Stimulated activated naive CD4-positive, alpha-beta T cell treated with Interleukin-2 at 50 U/mL for 16 hours (primary cell): ENCODE results near the gene PLEKHM3.

ENCODE experiments used
- DNase-seq: peaks from one replicate; lab custom pipeline; 2025; lab: John Stamatoyannopoulos, UW

Gene PLEKHM3

DNA sequence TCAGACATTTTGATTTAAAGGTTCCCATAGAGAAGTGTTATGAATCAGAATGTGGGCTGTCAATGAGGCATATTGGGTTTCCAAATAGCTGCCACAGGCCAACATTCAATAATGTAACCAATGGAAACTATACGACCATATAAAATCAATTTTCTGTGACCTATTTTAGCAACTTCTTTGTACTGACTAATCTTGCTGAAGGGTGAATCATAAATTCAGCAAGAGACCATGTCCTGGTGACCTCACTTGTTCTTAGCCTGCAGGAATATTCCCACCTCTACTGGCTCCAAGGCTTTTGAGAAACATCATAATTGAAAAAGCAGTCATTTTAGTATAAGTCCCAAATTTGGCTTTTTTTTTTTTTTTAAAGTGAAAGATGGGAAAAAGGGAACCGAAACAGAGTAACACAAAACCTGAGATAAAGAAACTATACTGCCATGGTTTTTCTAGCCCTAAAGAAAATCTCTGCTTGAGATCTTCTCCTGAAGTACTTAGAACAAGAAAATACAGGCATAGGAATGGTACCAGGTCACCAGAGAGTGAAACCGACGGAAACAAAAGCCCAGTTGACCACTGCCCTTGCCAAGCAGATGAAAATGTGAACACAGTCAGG is 32.1 kb downstream of the PLEKHM3 start:
- no peak for DNase-seq

DNA sequence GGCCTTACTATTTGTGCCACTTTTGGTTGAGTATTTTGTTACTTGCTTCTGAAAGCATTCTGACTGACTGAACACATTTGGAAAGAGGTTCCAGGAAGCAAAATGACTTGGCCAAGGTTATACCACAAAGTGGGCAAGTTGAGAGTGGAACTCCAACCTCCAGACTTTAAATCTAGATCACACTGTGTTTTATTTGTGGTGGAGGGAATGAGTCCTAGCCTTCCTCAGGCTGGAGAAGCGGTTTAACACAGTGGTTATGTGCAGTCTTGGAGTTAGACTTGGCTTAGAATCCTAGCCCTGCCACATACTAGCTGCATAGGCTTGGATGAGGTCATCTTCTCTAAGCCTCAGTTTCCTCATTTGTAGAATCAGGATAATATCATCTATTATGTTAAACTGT is 33.4 kb downstream of the PLEKHM3 start:
- DNase-seq = no peak

DNA sequence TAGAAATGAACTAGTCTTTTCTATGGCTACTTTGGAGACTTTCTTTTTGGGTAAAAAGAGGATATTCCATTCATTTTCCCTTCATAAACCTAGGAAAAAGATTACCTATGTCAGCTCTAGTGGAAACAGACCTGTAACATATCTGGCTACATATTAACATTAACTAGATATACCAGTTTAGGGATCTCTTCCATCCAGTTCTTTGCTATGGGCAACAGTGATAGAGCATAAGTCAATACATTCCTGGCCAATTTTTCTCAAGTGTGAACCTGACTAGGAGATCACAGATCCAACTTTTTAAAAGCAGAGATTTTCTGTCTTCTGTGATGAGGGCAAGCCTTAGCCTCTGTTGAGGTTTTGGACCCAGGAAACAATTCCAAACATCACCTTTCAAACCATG is 34.5 kb downstream of the PLEKHM3 start:
- no peak for DNase-seq

DNA sequence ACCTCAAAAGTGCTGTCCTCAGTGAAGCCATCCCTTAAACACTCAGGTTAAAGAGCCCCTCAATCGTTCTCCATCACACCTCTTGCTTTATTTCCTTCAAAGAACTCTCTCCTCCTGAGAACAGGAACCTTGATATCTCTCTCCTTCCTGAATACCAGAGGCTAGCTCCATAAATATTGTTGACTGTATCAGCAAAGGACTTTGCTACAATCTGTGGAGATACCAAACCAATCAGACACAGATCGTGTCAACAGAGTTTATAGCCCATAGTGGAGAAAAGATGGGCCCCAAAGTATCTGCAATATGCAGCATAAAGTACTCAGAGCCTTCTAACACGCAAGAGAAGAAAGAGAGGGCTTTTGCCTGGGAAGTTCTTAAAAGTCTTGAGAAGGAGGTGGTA is 36.4 kb downstream of the PLEKHM3 start:
- no peak for DNase-seq

DNA sequence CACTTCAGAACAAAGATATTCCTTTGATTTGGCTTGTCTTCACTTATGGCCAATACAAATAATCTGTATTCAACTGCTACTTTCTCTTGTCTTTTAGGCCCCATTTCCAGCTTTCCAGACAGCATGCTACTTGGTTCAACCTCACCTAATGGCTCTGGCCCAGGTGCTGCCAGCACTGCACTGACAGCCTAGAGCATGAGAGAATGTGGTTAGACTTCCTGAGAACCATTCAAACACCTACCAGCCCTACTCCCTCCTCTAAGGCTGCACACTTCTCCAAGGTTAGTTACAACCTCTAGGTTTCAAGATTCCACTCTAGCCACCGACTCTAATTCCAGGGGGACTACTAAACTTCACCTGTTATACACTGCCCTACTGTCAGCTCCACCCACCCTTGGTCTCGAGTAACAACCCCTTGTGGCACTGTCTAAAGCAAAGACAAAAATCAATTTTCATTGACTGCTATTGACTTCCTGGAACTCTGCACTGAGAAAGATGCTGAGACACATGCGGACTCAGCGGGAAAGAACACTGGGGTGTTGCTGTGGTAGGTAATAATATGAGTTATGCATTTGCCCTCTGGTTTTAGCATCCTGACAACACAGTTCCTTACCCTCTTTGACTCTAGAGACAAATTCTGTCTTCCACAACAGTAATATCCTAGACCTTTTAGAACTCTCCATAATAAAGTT is 38.2 kb downstream of the PLEKHM3 start:
- no peak for DNase-seq

DNA sequence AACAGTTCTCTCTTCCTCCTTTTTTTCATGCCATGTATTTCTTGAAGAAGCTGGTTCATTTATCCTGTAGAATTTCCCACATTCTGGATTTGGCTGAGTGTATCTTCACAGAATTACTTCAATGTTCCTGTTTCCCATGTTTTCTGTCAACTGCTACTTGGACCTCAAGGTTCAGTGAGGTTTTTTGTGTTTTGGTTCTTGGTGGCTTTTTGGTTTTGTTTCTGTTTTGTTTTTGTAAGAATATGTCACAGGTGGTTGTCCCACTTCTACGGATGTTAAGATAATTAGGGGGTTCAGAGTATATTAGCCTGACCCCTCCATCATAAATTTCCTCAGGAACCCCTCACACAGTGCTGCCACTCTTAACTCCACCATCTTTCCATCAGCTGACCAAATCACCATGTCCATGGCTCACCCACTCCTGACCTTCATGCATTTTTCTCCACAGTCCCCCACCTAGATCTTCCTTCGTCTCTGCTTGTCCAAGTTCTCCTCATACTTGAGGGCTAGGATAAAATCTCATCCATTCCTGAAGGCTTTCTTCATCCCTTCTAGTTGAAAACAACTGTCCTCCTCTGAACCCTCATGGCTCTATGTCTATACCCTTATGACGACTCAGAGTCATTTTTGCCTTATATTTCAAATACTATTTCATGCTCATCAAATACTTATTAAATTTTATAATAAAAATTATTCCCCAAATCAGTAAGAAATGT is 40.4 kb downstream of the PLEKHM3 start:
- DNase-seq = no peak

DNA sequence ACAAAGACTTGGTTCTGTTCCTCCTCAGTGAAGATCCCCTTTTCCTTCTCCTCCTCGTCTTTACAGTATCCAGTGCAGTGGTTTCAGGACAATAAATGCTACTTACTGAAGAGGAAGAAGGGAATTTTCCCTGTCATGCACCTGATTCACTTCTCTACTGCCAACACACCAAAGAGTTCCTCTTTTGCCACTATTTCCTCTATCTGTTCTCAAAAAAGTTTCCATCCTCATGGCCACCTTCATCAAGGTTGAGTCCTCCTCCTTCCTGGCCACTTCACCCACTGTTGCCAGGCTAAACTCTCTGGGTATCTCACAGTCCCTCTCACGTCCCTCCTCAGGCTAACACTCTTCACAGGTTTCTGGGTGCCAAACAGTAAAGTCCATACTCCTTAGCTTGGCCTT is 41.7 kb downstream of the PLEKHM3 start:
- no peak for DNase-seq

DNA sequence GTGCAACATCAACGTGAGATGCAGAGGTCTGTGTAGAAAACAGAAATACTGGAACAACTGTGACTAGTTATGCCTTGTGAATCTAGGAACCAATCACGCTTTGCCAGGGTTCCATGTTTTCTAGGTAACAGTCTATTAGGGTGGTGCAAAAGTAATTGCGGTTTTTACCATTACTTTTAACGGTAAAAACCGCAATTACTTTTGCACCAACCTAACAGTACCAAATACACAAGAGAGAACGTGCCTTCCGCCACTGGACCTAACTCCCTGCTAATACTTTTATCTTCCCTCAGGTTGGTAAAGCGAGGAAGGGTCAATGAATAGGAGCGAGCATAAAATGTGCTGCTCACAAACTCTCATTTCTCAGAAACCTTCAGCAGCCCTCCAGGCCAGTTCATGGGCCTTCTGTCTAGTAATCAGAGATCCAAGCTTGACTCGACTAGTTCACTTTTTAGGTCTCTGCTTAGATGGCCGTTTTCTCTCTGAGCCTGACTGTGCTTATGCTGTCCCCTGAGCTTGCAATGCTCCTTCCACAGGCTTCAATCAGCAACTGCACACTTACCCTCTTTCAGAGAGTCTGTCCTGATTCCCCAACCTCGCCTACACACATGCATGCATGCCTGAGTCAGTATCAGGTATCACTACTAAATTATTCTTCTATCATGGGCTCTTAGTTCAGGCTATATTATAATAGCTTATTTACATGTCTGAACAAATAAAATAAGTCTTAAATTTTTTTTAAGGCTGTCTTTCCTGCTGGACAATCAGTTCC is 47.0 kb downstream of the PLEKHM3 start:
- DNase-seq = no peak

DNA sequence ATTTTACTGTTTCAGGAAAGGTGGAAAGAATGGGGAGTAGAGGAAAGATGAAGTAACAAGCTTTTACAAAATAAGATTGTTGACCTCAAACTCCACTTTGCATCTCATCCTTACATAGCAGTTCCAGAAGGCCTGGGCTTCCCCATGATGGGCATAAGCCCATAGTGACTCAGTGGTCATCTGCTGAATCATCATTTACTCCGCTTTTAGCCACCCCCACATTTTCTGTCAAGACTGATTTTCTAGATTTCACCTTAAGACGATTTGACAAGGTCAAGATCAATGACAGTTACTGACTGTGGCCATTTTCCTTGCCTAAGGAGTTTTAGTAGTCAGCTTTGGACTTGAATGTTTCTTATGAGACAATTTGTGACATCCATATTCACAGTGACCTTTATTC is 49.4 kb downstream of the PLEKHM3 start:
- no peak for DNase-seq

DNA sequence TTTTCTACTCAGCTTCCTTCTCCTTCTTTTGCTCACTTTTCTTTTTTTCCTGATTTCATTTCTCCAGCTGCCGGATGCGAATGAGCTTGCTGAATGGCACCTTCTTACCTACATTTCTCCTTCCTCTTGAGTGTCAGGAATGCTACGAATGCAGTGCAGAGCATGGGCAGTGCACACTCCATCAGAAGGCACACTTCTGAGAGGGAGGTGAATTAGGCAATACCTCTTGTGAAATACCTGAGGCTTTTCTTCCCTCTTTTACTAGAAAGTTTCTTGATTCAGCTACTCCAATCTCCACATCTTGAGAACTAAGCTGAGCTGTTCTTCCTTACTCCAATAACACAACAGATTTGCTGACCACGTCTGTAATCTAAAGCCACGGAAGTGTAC is 51.1 kb downstream of the PLEKHM3 start:
- no peak for DNase-seq

DNA sequence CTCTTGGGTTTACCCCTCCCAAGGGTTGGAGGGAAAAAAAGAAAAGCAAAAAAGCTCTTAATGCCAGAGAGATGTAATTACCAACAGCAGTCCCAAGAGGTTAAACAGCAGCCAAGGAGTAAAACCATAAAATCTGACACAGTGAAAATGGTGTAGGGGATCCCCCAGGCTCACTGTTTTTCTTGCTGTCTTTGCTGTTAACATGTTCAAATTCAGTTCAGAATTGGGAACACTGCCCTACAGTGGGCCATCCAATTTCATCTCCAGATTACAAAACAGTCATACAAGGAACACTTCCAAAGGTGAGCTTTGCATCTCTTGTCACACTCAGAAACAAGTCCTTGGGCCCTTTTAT is 54.5 kb downstream of the PLEKHM3 start:
- DNase-seq = no peak

DNA sequence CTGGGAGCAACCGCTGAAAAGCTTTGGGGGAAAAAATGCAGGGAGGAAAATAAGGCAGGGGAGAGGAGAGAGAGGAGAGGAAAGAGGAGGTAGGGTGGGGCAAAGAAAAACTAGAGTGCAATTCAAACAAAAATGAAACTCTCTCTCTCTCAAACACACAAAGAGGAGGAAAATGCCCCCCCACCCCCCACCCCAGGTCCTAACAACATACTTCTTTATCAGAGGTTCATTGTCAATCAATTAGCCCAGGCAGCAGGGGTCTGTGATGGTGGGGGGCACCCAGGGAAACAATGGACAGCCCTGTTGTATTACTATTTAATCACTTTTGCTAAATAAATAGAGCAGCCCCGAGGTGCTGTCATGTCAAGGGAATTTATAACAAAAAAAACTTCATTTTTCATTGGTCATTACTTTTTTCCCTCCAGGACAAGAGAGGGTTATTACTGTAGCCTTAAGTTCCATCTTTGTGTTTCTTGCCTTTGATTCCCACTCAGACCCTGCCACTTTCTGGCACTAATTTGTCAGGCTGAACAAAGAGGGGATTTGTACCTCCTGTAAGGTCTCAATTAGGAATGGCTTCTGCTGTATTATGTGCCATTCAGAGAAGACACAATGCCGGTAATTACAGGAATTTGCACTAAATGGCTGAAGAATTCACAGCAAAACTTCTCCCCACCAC is 55.0 kb downstream of the PLEKHM3 start:
- no peak for DNase-seq

DNA sequence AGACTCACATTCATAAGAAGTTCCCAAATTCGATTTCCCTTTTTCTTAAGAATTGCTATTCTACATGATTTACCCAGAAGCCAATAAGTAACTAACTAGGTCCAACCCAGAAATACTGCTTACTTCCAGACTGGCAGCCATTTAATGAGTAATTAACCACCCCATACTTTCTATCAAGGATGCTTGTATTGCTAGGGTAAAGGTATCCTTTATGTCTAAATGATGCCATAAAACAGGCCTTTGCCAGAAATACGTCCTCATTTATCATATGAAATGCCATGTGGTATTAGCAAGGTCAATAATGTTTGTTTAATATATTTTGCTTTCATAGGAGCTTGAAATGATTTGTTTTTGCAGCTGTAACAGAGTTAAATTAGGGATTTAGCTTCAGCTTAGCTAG is 56.1 kb downstream of the PLEKHM3 start:
- DNase-seq = no peak

DNA sequence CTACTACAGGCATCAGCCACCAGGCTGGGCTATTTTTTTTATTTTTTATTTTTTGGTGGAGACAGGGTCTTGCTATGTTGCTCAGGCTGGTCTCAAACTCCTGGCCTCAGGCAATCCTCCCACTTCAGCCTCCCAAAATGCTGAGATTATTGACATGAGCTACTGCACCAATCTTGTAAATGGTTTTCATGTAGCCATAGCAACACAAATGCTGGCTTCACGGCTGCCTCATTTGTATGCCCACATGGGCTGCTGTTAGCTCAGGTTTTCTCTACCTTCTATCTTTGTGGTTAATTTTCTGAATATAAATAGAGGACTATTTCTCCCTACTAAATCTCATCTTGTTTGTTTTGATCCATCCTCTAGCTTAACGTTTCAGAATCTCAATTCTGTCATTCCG is 58.2 kb downstream of the PLEKHM3 start:
- DNase-seq = no peak

DNA sequence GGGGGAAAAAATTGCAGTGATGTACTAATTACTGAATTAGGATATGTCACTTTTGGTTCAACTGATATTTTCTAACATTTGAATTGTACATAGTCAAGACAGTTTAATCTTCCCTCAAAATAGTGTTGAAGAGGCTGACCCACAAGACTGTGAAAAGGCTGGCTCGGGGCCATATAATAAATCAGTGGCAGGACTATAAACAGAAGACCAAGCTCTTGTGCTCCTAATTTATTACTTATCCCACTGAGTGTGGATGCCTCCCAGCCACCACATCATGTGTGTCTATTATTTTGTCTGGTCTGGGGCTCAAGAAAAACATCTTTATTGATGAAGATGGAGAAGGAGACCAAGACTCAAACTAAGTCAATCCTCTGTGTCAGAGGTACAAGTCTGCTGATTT is 64.4 kb downstream of the PLEKHM3 start:
- DNase-seq = no peak

DNA sequence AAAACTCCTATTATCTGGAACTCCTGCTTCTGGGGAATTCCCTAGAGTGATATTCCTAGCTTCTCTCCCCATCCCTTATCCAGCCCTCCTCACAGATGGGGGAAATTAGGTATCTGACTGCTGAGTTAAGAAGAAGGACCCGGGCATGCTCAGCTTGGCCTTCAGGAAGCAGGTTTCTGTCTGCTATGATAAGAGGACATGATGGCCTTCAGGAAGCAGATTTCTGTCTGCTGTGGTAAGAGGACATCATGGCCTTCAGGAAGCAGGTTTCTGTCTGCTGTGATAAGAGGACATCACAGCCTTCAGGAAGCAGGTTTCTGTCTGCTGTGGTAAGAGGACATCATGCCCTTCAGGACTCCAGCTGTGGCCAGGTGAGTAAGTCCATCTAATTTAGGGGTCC is 65.2 kb downstream of the PLEKHM3 start:
- no peak for DNase-seq

DNA sequence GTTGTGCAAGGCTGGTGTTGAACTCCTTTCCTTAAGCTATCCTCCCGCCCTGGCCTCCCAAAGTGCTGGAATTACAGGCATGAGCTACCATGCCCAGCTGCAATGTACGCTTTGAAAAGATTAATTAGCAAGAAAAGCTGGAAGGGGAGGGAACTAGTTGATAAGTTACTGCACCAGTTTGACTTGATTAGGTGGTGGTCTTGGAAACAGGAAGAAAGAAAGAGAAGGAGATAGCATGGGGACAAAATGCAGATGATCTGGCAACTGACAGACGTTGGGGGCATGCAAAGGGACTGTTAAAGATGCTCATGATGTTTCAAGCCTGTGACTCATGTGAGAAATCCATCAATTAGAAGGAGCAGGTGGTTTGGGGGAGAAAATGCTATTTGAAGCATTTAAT is 68.6 kb downstream of the PLEKHM3 start:
- DNase-seq = no peak

DNA sequence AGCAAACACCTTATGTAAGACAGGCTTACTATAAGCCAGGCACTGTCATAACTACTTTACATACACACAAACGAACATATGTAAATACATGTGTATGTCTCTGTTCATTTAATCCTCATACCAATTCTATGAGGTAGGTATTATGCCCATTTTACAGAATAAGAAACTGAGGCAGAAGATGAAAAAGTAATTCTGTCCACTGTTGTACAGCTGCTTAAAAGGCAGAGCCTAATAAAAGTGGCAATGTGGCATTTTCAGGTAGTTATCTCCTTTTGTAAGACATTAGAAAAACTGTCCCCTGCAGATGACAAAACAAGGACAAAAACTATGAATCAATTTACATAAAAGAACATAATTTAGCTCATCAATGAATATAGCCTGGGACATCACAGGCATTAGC is 69.9 kb downstream of the PLEKHM3 start:
- DNase-seq = no peak

DNA sequence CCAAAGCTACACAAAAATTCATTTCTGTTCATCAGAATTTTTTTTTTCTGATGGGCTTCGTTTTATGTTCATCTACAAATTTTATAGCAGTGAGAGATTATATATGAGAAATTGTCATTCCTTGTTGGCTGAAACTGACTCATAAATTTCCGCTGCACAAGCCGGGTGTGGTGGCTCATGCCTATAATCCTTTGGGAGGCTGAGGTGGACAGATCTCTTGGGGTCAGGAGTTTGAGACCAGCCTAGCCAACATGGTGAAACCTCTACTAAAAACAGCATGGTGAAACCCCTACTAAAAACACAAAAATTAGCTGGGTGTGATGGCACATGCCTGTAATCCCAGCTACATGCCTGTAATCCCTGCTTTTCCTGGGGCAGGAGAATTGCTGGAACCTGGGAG is 72.0 kb downstream of the PLEKHM3 start:
- DNase-seq = no peak

DNA sequence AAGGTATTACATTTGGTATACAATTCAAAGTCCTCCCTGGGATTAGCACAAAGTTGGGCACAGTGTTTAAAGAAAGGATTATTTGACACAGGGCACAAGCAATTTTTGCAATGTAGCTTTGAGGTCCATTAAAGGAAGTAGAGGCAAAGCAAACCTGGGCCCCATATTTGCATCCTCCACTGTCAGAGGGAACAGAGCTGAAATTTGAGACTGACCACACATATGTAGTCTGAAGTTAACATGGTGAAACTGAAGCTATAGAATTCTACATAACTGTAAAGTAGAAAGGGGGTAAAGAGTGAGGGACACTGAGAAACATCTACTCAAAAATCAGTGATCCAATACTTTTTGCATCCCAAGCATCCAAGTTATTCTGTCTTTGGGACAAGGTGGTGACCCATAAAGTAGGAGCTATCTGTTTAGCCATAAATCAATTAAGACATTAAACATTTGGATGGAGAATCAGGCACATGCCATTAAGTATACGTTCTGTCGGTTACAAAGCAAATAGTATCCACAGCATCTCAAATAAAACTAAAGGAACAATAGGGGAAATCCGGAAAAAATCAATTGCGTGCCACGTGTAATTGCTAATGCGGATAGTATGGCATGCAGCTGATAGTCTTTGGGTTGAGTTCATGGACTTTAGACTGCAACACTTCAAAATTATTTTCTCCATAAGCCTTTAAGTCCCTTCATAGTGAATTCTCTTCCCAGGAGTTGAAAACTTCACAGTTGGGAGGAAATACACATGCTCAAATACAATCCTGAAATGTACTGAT is 72.6 kb downstream of the PLEKHM3 start:
- no peak for DNase-seq

DNA sequence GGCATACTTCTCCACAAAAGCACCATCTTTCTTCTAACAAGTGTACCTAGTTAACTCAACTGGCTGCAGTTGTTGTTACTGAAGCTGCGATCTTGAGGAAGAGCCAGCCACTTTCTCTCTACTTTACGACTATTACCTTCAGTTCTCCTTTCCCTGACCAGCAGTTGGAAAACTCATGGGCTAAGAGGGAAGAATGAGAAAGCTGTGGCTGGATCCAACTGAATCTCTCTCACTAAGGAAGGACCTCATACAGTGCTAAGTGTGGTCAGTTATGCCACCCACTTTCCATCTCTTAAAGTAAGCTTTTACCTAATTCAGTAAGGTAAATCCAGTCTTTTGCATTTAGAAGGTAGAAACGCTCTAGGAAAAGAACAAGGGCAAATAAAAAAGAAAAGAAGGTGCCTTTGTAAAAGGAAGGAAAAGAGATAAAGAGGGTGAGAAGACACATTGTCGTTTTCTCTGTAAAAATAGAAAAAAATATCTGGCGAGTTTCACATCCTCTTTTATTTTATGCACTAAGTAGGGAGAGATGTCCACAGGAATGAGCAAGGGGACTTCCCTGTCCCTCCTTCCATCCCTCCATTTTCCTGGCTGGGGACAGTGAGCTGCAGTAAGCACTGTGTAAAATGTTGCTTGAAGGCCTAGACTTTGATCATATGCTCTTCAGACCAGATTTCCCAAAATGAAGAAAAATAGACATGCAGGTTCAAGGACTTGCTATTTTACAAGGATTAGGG is 73.4 kb downstream of the PLEKHM3 start:
- DNase-seq = no peak
